Neural progenitor cell (in vitro differentiated cells): ENCODE results near the gene MYLK2. TPM values are rescaled to one million over a fixed set of nuclear protein-coding genes. Genes with fewer than 3 reads are reported as not detected.
"Not testable (repeated sequence)": the region's sequence is repeated elsewhere in the genome, so short reads cannot be mapped to it uniquely, and the experiment has no call there.

Source experiments
- DNase-seq: peaks from one replicate; pipeline ENCODE4 v3.0.0-alpha.2; 2016; ENCODE audit warnings: low spot score
- H2AFZ ChIP-seq: fragments of 200-600 bp; sonication (generic); replicated peaks from 2 replicates; pipeline ENCODE4 v1.6.1; 2016; ENCODE audit warnings: antibody characterized with exemption
- H3F3A ChIP-seq: fragments of 200-600 bp; sonication (generic); 2 replicates; pipeline ENCODE4 v1.6.1; 2016; ENCODE audit warnings: antibody characterized with exemption, low read depth
- H3K27ac ChIP-seq: fragments of 200-600 bp; sonication (generic); 2 replicates; pipeline ENCODE4 v1.5.1; 2016; ENCODE audit warnings: mild to moderate bottlenecking
- H3K27me3 ChIP-seq: fragments of 200-600 bp; sonication (generic); 2 replicates; pipeline ENCODE4 v1.6.1; 2016; ENCODE audit warnings: mild to moderate bottlenecking, moderate library complexity
- H3K36me3 ChIP-seq: fragments of 200-600 bp; sonication (generic); 2 replicates; pipeline ENCODE4 v1.5.1; 2016
- H3K4me1 ChIP-seq: fragments of 200-600 bp; sonication (generic); 2 replicates; pipeline ENCODE4 v1.6.1; 2016; ENCODE audit warnings: mixed run types
- H3K4me2 ChIP-seq: fragments of 200-600 bp; sonication (generic); 2 replicates; pipeline ENCODE4 v1.6.1; 2016
- H3K4me3 ChIP-seq: fragments of 200-600 bp; sonication (generic); 2 replicates; pipeline ENCODE4 v1.5.1; 2016
- H3K79me2 ChIP-seq: fragments of 200-600 bp; sonication (generic); 2 replicates; pipeline ENCODE4 v1.6.1; 2016; ENCODE audit warnings: low read depth
- H3K9ac ChIP-seq: fragments of 200-600 bp; sonication (generic); 2 replicates; pipeline ENCODE4 v1.6.1; 2016
- H3K9me3 ChIP-seq: fragments of 200-600 bp; sonication (generic); 2 replicates; pipeline ENCODE4 v1.5.1; 2016; ENCODE audit warnings: low read depth
- H4K20me1 ChIP-seq: fragments of 200-600 bp; sonication (generic); 2 replicates; pipeline ENCODE4 v1.6.1; 2016; ENCODE audit warnings: low read depth
- H3K27ac Mint-ChIP-seq: 3 replicates; pipeline ENCODE4 v1.8.0; 2021; ENCODE audit warnings: mixed read lengths
- H3K27me3 Mint-ChIP-seq: 2 replicates; pipeline ENCODE4 v1.8.0; 2022; ENCODE audit warnings: low read depth, mild to moderate bottlenecking, inconsistent platforms, moderate library complexity, mixed read lengths; ENCODE audit not compliant: insufficient read depth
- H3K36me3 Mint-ChIP-seq: 3 replicates; pipeline ENCODE4 v1.8.0; 2021; ENCODE audit warnings: mixed read lengths
- H3K4me1 Mint-ChIP-seq: 3 replicates; pipeline ENCODE4 v1.8.0; 2021; ENCODE audit warnings: mixed read lengths
- H3K4me3 Mint-ChIP-seq: 3 replicates; pipeline ENCODE4 v1.8.0; 2021; ENCODE audit warnings: mild to moderate bottlenecking, moderate library complexity, mixed read lengths
- H3K9me3 Mint-ChIP-seq: 3 replicates; pipeline ENCODE4 v1.8.0; 2020; ENCODE audit warnings: mixed read lengths
- CTCF ChIP-seq: fragments of 200-600 bp; sonication (generic); IDR thresholded peaks from 2 replicates; pipeline ENCODE4 v1.5.1; 2017; ENCODE audit warnings: antibody characterized with exemption, mild to moderate bottlenecking
- EZH2 ChIP-seq: fragments of 200-600 bp; sonication (generic); IDR thresholded peaks from 2 replicates; pipeline ENCODE4 v1.6.1; 2017; ENCODE audit warnings: antibody characterized with exemption, mild to moderate bottlenecking, moderate library complexity
- EZH2phosphoT487 ChIP-seq: fragments of 200-600 bp; sonication (generic); IDR thresholded peaks from 2 replicates; pipeline ENCODE4 v1.6.1; 2017; ENCODE audit warnings: antibody characterized with exemption
- total RNA-seq: library from RNA; depleted of rRNA; stranded (reverse); fragments of >200 nt; gene quantifications from 2 replicates; pipeline ENCODE4 v1.2.3, GENCODE V29; 2015; ENCODE audit warnings: low replicate concordance

Gene MYLK2
- total RNA-seq, 1 donor from 2014 or later = not detected

- H3K9me3 ChIP-seq = no peaks in the 10 kb centered on the region
- H3F3A ChIP-seq = peaks cover 6% of the 10 kb centered on the region
- H3K27me3 Mint-ChIP-seq = no peaks in the 10 kb centered on the region
- no peak overlapping the region for H3K4me3 ChIP-seq
- no peaks in the 10 kb centered on the region for H3K79me2 ChIP-seq
- no peak overlapping the region for H3K27ac ChIP-seq
- peaks cover 20% of the 10 kb centered on the region for H3K4me1 Mint-ChIP-seq
- TF ChIP-seq EZH2 (no peak), EZH2phosphoT487 (no peak), CTCF (no peak)
- no peaks in the 10 kb centered on the region for H3K27me3 ChIP-seq
- peaks cover 6% of the 10 kb centered on the region for H3K4me1 ChIP-seq
- H2AFZ ChIP-seq = no peak overlapping the region
- H3K36me3 Mint-ChIP-seq = peaks cover 2% of the 10 kb centered on the region
- H3K27ac Mint-ChIP-seq = no peak overlapping the region
- DNase-seq = no peak
- no peak overlapping the region for H3K4me3 Mint-ChIP-seq
- H3K36me3 ChIP-seq = no peaks in the 10 kb centered on the region
- no peaks in the 10 kb centered on the region for H4K20me1 ChIP-seq
- no peaks in the 10 kb centered on the region for H3K9me3 Mint-ChIP-seq
- H3K9ac ChIP-seq = no peak overlapping the region
- no peak overlapping the region for H3K4me2 ChIP-seq
Measured at GRCh38 chr20:31813611-31814010, 5.5 kb upstream of the MYLK2 start.

GRCh38 chr20:31814142-31814541, 5.0 kb upstream of the MYLK2 start:
- H3K27me3 Mint-ChIP-seq, H3K9me3 Mint-ChIP-seq, H3K27ac Mint-ChIP-seq, H3K4me1 ChIP-seq, H3K4me3 Mint-ChIP-seq, H3K9ac ChIP-seq, DNase-seq, H3K27ac ChIP-seq, H3K79me2 ChIP-seq, H3K9me3 ChIP-seq, H3K4me3 ChIP-seq, H2AFZ ChIP-seq, H3K27me3 ChIP-seq, H4K20me1 ChIP-seq, H3K36me3 ChIP-seq, H3K36me3 Mint-ChIP-seq, H3F3A ChIP-seq, H3K4me2 ChIP-seq: not testable (repeated sequence)
- peaks cover 17% of the 10 kb centered on the region for H3K4me1 Mint-ChIP-seq

GRCh38 chr20:31815408-31816188, 3.6 kb upstream of the MYLK2 start:
- no peaks in the 10 kb centered on the region for H3K36me3 ChIP-seq
- no peak overlapping the region for H2AFZ ChIP-seq
- Mint-ChIP-seq H3K4me3 (no peak overlapping the region), H3K27me3 (no peaks in the 10 kb centered on the region), H3K4me1 (peaks cover 4% of the 10 kb centered on the region), H3K9me3 (no peaks in the 10 kb centered on the region), H3K36me3 (no peaks in the 10 kb centered on the region), H3K27ac (no peak overlapping the region)
- DNase-seq = no peak
- peaks cover 6% of the 10 kb centered on the region for H3K4me1 ChIP-seq
- H3K27me3 ChIP-seq = no peaks in the 10 kb centered on the region
- no peak overlapping the region for H3K4me2 ChIP-seq
- no peak overlapping the region for H3K27ac ChIP-seq
- H3K79me2 ChIP-seq = no peaks in the 10 kb centered on the region
- TF ChIP-seq EZH2 (no peak), CTCF (no peak), EZH2phosphoT487 (no peak)
- no peaks in the 10 kb centered on the region for H3K9me3 ChIP-seq
- H3K4me3 ChIP-seq = no peak overlapping the region
- peaks cover 6% of the 10 kb centered on the region for H3F3A ChIP-seq
- no peak overlapping the region for H3K9ac ChIP-seq
- no peaks in the 10 kb centered on the region for H4K20me1 ChIP-seq

GRCh38 chr20:31816221-31816620, 2.9 kb upstream of the MYLK2 start:
- no peak overlapping the region for H3K4me3 Mint-ChIP-seq
- no peaks in the 10 kb centered on the region for H3K9me3 ChIP-seq
- peaks cover 6% of the 10 kb centered on the region for H3F3A ChIP-seq
- H3K4me3 ChIP-seq = no peak overlapping the region
- H3K27ac ChIP-seq = no peak overlapping the region
- H3K27ac Mint-ChIP-seq = peak overlapping the region; percentile 29
- H3K4me1 ChIP-seq = peaks cover 6% of the 10 kb centered on the region
- H2AFZ ChIP-seq = no peak overlapping the region
- H3K27me3 ChIP-seq = no peaks in the 10 kb centered on the region
- H3K79me2 ChIP-seq = no peaks in the 10 kb centered on the region
- DNase-seq = no peak
- no peak overlapping the region for H3K9ac ChIP-seq
- H3K36me3 ChIP-seq = no peaks in the 10 kb centered on the region
- no peaks in the 10 kb centered on the region for H3K36me3 Mint-ChIP-seq
- no peaks in the 10 kb centered on the region for H3K27me3 Mint-ChIP-seq
- no peaks in the 10 kb centered on the region for H4K20me1 ChIP-seq
- no peak for TF ChIP-seq EZH2
- no peak overlapping the region for H3K4me2 ChIP-seq
- peaks cover 4% of the 10 kb centered on the region for H3K4me1 Mint-ChIP-seq
- H3K9me3 Mint-ChIP-seq = no peaks in the 10 kb centered on the region
